AG09319 (cell line): ENCODE data around the gene EIF1.
"Not testable (repeated sequence)": the region's sequence is repeated elsewhere in the genome, so short reads cannot be mapped to it uniquely, and the experiment has no call there.

ENCODE experiments used
- DNase-seq: peaks from one replicate; pipeline ENCODE4 v3.0.0-alpha.2; 2010; ENCODE audit warnings: low read depth; ENCODE audit errors: extremely low read depth
- CTCF ChIP-seq: IDR thresholded peaks from 2 replicates; pipeline ENCODE4 v1.5.1; 2011; ENCODE audit warnings: low read depth, mild to moderate bottlenecking, inconsistent platforms, low read length, moderate library complexity

The EIF1 gene

GRCh38 chr17:41684035-41684434 is 4.7 kb upstream of the EIF1 start:
- no peak for TF ChIP-seq CTCF
- no peak for DNase-seq

GRCh38 chr17:41685753-41686152 is 2.9 kb upstream of the EIF1 start:
- DNase-seq, result not testable (repeated sequence)

- DNase-seq, result no peak
- no peak for TF ChIP-seq CTCF
Observed at GRCh38 chr17:41686281-41686680, 2.4 kb upstream of the EIF1 start.

- DNase-seq, result no peak
Observed at GRCh38 chr17:41687828-41688640, 651 bp upstream of the EIF1 start.

GRCh38 chr17:41689497-41690299 is 1.0 kb downstream of the EIF1 start:
- DNase-seq, result peak; percentile 39
- peak; percentile 53 for TF ChIP-seq CTCF

More at GRCh38 chr17:41687828-41688640, 651 bp upstream of the EIF1 start:
- peak; percentile 22 for TF ChIP-seq CTCF

GRCh38 chr17:41690497-41690896 is 1.8 kb downstream of the EIF1 start:
- TF ChIP-seq CTCF, result no peak
- no peak for DNase-seq

- no peak for TF ChIP-seq CTCF
Observed at GRCh38 chr17:41691031-41691777, 2.5 kb downstream of the EIF1 start.

More at GRCh38 chr17:41691031-41691777, 2.5 kb downstream of the EIF1 start:
- DNase-seq, result no peak
